DMS79 (cell line): ENCODE results near the gene LRRD1.
"Not testable (repeated sequence)": the region's sequence is repeated elsewhere in the genome, so short reads cannot be mapped to it uniquely, and the experiment has no call there.

Experiments used
- DNase-seq: peaks from one replicate; lab custom pipeline; 2025; lab: John Stamatoyannopoulos, UW

Gene LRRD1

DNA sequence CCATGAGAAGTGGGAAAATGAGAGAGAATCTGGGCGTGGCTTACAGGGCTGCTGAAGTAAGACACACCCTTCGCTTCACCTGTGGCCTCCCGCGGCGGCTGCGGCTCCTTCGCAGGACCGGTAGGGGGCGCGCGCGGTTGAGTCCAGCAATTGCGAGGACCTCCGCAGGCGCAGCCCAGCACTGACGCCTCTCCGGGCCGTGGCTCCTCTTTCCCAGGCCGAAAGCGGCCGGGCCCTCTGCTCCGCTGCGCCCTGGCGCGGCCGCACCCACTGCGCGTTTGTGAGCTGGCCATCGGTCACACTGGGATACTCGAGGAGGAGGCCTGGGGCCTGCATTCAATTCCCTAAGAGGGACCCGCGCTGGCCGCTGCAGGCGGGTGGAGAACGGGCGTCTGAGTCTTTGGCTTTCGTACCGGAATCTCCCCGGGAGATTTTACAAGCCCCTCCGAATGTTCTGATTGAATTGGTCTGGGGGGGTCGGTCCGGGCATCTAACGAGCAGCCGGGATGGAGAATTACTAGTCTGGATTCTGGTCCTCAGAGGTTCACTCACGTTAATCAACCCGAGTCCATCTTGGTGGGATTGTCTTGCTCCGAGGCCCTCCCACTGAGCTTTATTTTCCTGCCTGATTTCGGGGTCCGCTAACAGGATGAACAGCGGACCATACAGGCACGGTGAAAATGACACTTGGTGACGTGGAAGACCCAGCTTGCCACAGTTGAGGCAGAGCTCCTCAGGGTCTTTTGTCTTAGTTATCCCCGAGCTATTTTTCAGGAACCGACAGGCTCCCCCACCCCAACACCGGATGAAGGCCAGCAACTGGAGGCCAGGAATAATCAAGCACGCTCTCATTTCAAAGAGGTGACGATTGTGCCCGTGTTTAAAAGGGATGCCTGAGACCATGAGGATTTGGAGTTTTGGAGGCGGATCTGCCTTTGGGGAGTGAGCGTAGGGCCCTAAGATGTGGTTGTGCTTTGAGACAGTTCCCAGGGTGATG lies at the start of gene LRRD1:
LRRD1 (minus strand) TSS at position 215 of the 997 bp plus-strand sequence. CDS start 13,940 bp downstream, outside the sequence.
- DNase-seq: peak; percentile 83

DNA sequence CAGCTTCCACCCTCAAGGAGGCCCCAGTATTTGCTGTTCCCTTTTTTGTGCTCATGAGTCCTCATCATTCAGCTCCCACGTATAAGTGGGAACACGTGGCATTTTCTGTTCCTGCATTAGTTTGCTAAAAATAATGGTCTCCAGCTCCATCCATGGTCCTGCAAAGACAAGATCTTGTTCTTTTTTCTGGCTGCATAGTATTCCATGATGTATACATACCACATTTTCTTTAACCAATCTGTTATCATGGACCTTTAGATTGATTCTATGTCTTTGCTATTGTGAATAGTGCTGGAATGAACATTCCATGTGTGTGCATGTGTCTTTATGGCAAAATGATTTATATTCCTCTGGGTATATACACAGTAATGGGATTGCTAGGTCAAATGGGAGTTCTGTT lies 49.8 kb upstream of the LRRD1 start:
- DNase-seq: no peak

DNA sequence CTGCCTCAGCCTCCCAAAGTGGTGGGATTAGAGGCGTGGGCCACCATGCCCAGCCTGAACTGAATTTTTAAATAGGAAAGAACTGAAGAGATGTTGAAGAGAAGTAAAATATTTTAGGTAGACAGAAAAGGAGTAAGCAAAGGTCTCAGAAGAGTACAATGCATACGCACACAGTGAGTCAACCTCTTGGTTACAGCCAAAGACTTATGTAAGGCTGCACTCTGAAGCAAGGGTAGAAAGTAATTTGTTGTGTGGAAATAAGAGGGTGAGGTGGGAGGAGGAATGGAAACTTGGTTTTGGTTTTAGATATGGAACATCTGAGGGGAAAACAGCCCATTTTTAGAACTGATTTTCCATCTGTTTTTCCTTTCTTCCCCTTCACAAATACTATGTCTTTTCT lies 49.2 kb upstream of the LRRD1 start:
- DNase-seq: no peak

DNA sequence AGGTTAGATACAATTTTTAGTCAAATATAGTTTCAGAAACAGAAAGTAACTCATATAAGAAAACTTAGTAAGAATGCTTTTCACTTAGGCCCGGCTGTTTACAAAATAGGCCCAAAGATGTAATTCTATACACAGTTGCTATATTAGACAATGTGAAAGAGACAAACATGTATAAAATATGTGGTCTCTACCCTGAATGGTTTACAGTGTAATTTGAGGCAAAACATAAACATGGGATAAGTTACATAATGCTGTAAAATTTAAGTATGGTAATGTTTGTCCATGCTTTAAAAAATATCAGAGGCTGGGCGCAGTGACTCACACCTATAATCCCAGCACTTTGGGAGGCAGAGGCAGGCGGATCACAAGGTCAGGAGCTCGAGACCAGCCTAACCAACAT lies 48.0 kb upstream of the LRRD1 start:
- DNase-seq: no peak

DNA sequence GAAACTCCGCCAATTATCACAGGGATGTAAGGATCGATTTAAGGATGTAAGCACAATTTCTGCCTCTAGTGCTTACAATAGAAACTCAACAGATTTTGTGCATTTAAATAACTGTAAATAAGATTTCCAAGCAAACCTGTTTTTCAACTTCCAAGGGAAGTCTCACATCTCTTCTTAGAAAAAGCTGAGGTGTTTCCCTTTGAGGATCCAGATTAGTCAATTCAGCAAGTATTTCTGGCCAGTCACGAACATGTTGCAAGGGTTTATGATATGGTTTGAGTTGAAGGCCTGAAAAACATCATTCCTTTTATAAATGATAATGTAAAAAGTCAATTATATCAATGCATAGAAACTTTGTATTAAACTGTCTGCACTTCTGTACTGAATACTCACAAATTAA lies 42.8 kb upstream of the LRRD1 start:
- no peak for DNase-seq

DNA sequence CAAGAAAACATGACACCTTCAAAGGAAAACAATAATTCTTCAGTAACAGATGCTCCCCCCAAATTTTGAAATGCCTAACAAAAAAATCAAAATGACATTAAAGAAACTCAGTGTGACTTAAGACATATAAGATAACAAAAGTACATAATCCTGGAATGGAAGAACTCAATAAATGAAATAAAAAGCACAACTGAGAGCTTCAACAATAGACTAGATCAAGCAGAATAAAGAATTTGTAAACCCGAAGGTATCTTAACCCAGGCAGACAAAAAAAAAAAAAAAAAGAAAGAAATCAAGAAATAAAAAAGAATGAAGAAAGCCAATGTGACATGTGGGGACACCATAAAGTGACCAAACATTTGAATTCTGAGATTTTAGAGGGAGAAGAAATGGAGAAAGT lies 27.7 kb upstream of the LRRD1 start:
- no peak for DNase-seq

DNA sequence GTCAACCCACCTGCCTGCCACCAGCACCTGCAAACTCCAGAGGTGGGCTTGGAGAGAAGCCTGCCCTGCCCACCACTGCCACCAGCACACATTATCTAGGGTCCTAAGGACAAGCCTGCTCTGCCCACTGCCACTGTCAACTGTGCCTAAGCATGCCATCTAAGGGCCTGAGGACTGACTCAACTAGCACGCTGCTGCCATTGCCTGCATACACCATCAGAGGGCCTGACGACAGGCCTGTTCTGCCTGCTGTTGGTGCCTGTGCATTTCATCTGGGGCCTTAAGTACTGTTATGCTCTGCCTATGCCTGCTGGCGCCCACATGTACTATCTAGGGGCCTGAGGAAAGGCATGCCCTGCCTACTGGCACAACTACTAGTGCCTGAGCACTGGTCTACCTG lies 27.0 kb upstream of the LRRD1 start:
- no peak for DNase-seq

DNA sequence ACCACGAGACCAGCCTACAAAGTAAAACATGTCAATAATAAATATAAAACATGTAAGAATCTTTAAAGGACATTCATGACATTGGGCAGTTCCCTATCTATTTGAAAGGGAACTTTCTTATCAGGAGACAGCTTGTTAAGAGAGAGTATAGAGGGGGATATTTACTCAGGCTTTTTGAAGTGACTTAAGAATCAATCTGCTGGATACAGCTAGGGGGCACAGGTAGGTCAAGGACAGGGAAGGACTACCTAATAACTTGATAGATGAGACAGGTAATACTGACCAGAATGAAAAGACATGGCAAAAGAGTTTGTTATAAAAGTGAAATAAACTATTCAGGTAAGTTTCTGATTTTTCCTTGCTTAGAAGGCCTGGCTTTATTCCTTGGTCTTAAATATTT lies 21.8 kb upstream of the LRRD1 start:
- DNase-seq: no peak

DNA sequence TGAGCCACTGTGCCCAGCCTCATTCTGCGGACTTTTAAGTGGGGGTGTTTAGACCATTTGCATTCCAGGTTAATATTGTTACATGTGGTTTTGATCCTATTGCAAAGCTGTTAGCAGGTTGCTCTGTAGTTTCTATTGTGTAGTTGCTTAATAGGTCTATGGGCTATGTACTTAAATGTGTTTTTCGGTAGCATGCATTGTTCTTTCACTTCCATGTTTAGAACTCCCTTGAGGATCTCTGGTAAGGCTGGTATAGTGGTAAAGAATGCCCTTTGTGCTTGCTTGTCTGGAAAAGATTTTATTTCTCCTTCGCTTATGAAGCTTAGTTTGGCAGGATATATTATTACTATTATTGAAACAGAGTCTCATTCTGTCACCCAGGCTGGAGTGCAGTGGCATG lies 13.4 kb upstream of the LRRD1 start:
- DNase-seq: no peak

DNA sequence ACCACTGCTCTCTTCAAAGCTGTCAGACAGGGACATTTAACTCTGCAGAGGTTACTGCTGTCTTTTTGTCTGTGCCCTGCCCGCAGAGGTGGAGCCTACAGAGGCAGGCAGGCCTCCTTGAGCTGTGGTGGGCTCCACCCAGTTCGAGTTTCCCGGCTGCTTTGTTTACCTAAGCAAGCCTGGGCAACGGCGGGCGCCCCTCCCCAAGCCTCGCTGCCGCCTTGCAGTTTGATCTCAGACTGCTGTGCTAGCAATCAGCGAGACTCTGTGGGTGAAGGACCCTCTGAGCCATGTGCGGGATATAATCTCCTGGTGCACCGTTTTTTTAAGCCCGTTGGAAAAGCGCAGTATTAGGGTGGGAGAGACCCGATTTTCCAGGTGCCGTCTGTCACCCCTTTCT lies 10.3 kb upstream of the LRRD1 start:
- not testable (repeated sequence) for DNase-seq

DNA sequence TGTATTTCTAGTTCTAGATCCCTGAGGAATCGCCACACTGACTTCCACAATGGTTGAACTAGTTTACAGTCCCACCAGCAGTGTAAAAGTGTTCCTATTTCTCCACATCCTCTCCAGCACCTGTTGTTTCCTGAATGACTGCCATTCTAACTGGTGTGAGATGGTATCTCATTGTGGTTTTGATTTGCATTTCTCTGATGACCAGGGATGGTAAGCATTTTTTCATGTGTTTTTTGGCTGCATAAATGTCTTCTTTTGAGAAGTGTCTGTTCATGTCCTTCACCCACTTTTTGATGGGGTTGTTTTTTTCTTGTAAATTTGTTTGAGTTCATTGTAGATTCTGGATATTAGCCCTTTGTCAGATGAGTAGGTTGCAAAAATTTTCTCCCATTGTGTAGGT lies 5.4 kb upstream of the LRRD1 start:
- not testable (repeated sequence) for DNase-seq

DNA sequence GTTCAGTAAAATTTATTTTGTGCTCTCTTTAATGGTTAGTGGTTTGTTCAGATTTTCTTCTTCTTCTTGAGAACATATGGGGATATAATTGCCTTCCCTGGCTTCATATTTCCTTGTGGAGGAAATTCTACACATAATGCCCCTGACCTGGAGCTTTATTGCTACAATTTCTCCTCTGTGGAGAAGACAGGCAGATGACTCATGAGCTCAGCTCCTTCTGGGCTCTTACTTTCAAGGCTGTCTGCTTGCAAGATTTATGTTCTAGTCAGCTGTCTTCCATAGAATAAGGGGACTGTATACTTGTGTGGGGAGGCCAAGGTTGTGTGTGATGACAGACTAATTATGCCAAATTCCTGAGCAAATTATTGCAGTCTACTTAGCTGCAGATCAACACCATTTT lies 1.6 kb downstream of the LRRD1 start:
- DNase-seq: no peak

DNA sequence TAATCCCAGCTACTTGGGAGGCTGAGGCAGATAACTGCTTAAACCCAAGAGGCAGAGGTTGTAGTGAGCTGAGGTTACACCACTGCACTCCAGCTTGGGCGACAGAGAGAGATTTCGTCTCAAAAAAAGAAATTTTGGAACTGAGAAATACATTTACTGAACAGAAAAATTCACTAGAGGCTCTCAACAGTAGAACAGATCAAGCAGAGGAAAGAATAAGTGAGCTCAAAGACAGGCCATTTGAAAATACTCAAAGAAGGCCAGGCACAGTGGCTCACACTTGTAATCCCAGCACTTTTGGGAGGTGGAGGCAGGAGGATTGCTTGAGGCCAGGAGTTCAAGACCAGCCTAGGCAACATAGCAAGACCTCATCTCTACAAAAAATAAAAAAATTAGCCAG lies 9.4 kb downstream of the LRRD1 start:
- DNase-seq: not testable (repeated sequence)

DNA sequence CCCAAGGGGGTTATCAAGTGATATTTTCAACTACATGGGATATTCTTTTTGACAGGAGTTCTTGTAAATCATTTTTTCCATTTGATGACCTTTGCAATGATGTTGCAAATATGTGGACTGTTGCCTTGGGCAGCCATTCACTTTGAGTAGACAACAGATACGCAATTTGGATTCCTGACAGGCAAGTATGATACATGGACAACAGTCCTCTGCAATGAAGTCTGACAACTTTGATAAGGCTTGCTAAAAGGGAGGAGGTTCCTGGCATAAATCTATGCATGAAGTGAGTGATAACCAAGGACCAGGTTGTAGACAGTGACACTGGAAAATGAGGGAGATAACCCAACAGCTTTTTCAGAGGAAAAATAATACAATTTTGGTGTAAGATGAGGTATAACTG lies 17.7 kb downstream of the LRRD1 start:
- no peak for DNase-seq

DNA sequence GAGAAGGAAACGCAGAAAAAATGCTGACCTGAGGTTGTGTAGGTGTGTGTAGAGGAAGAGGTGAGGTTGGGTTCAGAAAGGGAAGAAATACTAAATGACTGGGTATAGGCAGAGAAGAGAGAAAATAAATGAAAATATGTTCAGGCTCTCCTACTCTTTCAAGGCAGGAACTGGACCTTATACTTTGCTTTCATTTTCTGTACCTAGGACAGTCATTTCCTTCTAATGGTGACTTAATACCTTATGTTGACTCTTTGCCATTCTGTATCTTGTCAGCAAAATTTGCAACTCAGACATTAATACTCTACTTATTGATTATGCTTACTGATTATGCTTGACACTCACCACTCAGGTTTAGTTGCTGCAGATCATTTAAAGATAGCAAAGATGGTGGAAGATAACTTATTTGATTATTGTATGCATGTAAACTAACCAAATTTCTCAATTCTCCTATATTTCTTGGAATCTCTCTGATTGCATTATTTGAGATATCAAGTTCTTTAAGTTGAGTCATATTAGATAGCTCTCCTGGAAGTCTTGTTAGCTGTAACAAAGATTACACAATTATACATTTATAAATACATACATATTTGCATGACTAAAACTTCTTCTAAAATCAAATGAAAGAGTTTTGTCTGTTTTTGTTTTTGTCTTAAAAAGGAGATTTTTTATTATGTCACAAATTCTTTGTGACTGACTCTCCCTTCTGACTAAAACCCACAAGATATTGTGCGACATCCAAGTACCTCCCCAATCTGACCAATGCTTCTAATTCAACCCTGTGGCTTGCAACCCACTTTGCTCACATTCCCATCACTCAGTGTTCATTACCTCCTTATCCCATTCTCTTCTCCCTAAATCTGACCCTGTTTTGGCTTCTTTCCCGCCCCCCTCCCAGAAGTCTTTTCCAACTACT lies 20.0 kb downstream of the LRRD1 start:
- no peak for DNase-seq

DNA sequence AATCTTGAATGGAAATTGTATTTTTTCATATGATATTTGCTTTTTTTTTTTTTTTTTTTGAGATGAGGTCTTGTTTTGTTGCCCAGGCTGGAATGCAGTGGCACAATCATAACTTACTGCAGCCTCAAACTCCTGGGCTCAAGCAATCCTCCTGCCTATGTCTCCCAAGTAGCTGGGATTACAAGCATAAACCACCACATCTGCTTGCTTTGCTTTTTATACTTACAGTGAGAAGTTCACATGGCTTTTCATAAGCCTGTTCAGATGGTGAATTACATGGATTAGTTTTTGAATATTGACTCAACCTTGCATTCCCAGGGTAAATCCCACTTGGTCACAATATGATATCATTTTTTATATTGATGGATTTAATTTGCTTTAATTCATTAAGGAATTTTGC lies 22.0 kb downstream of the LRRD1 start:
- no peak for DNase-seq

DNA sequence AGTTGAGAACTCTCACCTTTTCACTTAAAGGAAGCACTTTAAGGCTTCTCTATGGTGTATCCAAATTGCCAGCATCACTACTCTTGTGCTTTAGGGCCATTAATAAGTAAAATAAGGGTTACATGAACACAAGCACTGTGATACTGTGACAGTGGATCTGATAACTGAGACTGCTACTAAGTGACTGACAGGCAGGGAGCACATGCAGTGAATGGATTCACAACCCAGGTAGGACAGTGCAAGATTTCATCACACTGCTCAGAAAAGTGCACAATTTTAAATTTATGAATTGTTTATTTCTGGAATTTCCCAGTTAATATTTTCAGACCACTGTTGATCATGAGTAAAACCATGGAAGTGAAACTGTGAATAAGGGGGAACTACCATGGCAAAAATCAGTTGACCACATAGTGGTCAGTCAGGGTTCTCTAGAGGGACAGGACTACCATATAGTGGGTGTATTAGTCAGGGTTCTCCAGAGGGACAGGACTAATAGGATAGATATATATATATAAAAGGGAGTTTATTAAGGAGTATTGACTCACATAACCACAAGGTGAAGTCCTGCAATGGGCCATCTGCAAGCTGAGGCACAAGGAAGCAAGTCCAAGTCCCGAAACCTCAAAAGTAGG lies 23.7 kb downstream of the LRRD1 start:
- no peak for DNase-seq

DNA sequence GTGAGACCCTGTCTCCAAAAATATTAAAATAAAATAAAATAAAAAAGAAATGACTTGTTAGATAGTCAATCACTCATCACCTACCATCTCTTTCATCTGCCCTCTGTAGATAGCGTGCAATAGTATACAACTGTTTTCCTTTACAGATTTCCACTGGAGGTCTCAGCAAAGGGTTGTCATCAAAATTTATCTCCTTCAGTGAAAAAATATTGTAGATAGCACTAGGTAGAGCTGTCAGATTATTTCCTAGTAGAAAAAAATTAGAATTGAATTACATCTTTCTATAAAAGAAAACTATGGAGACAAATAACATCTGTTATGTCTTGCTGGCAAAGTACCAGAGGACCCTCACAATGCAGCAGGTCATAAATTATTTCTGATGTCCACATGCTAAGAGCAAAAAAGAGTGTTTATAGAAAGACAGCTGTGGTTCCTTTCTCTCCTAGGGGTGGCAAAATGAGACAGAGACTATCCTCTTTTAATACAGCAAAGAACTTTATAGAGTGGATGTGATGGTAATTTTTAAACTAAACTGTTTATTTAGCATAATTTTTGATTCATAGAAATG lies 28.4 kb downstream of the LRRD1 start:
- no peak for DNase-seq

DNA sequence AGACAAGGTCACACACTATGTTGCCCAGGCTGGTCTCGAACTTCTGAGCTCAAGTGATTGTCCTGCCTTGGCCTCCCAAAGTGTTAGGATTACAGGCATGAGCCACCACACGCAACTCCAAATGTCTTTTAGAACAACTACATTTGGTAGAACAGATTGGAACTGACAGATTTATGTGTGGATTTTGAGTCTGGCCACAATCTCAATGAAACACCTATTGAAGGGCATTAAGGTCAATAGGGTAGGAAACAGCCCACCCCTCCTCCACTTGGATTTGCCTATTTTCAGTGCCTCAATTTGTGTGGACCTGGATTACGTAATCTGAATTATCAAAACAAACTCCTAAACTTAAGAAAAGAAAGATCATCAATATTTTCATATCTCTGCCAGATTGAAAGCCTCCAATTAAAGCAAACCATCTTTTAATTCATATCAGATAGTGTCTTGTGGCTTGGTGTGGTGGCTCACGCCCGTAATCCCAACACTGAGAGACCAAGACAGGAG lies 29.2 kb downstream of the LRRD1 start:
- DNase-seq: no peak

DNA sequence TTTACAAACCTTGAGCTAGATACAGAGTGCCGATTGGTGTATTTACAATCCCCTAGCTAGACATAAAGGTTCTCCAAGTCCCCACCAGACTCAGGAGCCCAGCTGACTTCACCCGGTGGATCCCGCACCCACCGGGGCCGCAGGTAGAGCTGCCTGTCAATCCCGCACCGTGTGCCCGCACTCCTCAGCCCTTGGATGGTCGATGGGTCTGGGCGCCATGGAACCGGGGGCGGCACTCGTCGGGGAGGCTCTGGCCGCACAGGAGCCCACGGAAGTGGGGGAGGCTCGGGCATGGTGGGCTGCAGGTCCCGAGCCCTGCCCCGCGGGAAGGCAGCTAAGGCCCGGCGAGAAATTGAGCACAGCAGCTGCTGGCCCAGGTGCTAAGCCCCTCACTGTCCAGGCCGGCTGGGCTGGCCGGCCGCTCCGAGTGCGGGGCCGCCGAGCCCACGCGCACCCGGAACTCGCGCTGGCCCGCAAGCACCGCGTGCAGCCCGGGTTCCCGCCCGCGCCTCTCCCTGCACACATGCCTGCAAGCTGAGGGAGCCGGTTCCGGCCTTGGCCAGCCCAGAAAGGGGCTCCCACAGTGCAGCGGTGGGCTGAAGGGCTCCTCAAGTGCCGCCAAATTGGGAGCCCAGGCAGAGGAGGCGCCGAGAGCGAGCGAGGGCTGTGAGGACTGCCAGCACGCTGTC lies 35.6 kb downstream of the LRRD1 start:
- DNase-seq: not testable (repeated sequence)

DNA sequence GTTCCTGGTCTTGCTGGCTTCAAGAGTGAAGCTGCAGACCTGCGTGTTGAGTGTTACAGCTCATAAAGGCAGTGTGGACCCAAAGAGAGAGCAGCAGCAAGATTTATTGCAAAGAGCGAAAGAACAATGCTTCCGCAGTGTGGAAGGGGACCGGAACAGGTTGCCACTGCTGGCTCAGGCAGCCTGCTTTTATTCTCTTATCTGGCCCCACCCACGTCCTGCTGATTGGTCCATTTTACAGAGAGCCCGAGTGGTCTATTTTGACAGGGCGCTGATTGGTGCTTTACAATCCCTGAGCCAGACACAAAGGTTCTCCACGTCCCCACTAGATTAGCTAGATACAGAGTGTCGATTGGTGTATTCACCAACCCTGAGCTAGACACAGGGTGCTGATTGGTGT lies 36.2 kb downstream of the LRRD1 start:
- not testable (repeated sequence) for DNase-seq
